HG02870 (cell line): Measurements from ENCODE around the gene ADGRV1.
"Not testable (repeated sequence)": the region's sequence is repeated elsewhere in the genome, so short reads cannot be mapped to it uniquely, and the experiment has no call there.

ENCODE experiments used
- ATAC-seq: cut with Tn5 transposase; IDR thresholded peaks from one replicate; pipeline ENCODE4 v1.9.1; 2021; ENCODE audit warnings: mild to moderate bottlenecking, moderate library complexity; ENCODE audit not compliant: unreplicated experiment

ADGRV1 gene

DNA sequence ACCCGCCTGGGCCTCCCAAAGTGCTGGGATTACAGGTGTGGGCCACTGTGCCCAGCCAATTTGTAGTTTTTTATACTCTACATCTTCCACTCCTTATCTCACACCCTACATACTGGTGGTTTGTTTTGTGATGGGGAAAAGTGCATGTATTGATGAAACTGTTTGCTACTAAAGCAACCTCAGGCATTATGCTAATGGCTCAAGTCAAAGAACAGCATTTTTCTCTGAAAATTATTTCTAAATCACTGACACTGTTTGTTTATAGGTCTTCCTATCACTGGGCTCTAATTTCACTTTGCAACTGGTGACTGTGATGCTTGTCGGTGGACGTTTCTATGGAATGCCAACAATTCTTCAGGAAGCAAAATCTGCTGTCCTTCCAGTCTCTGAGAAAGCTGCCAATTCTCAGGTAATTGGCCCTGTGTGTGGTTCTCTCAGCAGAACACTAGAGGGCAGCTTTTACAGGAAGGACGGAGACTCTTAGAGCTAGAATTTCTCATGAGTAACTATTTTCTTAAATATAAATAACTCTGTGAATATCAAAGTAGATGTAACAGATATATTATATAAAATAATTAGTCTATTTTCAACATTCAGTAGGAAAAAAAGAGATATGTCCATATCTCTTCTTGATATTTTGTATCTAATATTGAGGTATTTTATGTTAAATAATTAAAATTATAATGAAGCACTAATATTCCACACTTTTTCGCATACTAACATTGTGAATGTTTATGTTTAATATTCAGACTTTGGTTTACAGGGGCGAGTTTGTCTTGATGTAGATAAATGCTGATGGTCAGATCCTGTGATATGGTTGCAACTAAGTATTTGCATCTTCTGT, 244.1 kb downstream of the ADGRV1 start:
- ATAC-seq: peak; percentile 94

DNA sequence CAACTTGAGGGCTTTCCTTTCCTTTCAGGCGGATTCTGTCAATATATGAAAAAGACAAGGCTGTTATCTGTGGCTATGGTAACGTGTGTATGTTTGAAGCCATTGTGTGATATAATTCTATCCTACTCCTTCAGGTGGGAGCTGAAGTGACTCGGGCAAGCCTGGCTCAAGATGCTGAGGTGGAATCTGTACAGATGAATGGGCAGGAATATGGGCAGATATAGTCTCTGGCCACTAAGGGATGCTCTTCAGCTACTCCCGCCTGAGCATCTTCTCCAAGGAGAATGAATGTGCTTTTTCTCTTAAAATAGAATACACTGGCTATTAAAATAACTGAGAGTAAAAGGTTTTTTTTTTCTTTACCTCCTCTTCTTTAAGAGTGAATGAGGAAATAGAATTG, 244.8 kb downstream of the ADGRV1 start:
- ATAC-seq: no peak

DNA sequence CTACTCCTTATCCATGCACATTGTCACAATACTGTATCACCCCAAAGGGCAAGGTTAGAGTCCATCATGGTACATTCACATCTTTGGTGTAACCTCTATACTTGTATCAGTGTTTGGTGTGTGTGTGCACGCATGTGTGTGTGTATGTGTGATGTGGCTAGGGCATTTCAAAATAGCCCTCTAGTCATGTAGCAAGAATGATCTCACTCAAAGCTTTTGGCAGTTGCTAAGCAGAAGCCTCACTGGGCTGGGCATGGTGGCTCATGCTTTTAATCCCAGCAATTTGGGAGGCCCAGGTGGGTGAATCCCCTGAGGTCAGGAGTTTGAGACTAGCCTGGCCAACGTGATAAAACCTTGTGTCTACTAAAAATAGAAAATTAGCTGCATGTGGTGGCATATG, 245.3 kb downstream of the ADGRV1 start:
- no peak for ATAC-seq

DNA sequence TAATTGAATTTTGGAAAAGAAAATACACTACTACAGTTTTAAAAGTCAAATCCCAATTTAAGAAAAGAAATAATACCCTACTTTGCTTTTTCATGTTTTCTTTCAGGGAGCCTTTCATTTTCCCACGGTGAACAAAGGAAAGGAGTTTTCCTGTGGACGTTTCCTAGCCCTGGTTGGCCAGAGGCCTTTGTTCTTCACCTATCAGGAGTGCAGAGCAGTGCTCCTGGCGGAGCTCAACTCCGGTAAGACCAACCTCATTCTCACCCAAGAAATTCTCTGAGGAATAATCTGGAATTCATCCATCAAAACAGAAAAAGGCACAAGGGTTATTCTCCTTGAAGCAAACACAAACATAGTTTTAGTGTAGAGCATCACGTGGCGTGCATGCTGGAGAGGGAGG, 248.9 kb downstream of the ADGRV1 start:
- ATAC-seq: no peak

DNA sequence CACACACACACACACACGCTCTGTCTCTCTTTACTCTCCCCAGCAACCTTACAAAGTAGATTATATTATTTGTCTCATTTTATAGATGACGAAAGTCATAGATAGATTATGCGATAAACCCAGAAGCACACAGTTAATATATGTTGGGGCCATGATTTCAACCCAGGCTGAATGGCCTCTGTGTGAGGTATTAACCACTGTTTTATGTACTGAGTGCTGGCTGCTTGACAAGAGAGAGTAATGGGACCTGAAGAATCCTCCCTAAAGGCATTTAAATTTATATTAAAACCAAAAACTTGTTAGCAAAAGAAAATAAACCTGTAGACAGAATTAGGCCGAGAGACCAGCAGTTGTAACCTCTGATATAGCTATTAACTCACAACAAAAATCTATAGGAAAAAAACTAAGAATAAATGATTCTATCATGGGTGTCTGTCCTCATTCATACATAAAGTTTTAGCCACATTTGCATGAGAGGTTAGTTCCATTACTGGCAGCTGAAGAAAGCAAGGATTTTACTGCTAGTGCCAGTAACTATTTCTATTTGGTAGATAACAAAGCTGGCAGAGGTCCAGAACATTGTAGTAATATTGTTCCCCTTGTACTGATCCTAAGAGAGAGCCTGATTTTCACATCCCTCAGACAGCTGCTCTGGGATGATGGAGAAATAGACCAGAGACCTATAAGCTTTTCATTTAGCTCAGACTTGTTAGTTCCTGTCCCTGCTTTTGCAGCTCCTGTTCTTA, 250.9 kb downstream of the ADGRV1 start:
- ATAC-seq: no peak

DNA sequence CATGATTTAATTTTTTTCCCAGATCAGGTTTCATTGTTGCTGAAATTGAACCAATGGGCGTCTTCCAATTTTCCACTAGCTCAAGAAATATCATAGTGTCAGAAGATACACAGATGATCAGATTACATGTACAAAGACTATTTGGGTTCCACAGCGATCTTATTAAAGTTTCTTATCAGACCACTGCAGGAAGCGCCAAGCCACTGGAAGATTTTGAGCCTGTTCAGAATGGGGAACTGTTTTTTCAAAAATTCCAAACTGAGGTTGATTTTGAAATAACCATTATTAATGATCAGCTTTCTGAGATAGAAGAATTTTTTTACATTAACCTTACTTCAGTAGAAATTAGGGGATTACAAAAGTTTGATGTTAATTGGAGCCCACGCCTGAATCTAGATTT, 251.6 kb downstream of the ADGRV1 start:
- no peak for ATAC-seq

DNA sequence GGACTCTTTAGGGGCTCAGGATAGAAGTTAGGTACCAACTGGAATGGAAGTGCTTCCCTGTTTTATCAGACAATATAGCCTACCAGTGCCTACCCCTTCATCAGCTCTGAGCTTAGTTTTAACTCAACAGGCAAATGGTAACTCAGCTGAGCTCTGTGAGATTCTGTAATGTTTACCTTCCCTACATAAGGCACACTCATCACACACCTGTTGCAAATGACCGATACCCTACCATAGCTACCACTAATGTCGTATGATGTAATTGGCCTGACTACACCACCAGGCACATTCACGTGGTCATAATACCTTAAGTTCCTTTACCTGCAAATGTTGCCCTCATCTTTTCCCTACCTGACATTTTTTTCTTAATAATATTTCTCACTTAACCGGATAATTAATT, 254.8 kb downstream of the ADGRV1 start:
- no peak for ATAC-seq

DNA sequence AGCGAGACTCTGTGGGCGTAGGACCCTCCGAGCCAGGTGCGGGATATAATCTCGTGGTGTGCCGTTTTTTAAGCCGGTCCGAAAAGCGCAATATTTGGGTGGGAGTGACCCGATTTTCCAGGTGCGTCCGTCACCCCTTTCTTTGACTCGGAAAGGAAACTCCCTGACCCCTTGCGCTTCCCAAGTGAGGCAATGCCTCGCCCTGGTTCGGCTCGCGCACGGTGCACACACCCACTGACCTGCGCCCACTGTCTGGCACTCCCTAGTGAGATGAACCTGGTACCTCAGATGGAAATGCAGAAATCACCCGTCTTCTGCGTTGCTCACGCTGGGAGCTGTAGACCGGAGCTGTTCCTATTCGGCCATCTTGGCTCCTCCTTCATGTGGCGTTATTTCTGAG, 263.5 kb downstream of the ADGRV1 start:
- not testable (repeated sequence) for ATAC-seq

DNA sequence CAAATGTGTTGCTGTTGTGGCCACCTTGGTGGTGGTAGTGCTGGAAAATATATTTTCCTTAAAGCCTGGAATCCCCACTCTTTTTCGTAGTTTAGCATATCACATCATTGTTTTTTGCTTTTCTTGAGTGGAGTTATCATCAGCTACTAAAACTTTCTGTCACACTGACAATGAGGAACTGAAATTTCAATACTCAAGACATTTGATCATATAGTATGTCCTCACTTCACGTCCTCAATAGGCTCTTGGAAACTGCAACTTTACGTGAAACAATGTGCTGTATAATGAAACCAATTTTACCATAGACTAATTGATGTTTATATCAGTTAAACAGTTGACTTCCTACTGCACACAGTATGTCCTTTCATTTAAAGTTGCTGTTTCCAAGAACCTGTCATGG, 265.8 kb downstream of the ADGRV1 start:
- ATAC-seq: no peak

DNA sequence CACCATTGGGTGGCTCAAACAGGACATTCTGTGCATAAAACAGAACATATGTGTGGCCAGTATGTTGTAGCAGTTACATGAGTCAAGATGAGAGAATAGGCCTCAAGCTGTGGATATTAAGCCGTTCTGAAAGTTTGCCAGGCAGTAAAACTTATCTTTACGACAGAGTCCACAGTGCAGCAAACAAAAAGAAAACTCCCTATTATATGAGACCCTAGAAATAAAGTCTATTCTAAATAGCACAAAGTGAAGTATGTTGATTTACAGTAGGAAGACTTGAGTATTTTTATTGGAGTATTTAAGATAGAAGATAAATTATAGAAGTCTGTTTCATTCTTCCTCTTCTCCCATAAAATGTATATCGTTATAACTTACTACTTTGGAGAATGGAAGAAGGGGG, 271.5 kb downstream of the ADGRV1 start:
- no peak for ATAC-seq

DNA sequence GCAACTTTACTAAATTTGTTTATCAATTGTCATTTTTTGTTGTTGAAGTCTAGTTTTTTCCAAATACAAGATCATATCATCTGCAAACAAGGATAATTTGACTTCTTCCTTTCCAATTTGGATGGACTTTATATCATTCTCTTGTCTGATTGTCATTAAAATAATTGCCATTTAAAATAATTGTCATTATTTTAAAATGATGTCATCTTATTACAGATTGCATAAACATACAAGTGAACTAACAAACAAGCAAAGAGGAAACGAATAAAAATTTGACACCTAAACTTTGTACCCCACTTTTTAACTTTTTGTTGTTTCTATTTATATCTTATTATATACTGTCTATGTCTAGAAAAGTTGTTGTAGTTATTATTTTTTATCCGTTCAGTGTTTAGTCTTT, 275.2 kb downstream of the ADGRV1 start:
- no peak for ATAC-seq

DNA sequence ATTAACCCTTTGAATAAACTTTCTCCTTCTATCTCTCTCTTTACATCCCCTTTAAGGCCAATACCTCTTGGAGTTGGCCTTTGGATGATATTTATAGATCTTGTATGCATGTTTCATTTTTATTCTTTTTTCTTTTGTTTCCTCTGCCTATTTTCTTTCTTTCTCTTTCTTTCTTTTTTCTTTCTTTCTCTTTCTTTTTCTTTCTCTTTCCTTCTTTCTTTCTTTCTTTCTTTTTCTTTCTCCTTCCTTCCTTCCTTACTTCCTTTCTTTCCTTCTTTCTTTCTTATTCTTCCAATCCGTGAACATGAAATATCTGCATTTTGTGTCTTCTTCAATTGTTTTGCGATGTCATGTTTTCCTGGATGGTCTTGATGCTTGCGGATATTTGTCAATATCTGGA, 276.1 kb downstream of the ADGRV1 start:
- ATAC-seq: no peak

DNA sequence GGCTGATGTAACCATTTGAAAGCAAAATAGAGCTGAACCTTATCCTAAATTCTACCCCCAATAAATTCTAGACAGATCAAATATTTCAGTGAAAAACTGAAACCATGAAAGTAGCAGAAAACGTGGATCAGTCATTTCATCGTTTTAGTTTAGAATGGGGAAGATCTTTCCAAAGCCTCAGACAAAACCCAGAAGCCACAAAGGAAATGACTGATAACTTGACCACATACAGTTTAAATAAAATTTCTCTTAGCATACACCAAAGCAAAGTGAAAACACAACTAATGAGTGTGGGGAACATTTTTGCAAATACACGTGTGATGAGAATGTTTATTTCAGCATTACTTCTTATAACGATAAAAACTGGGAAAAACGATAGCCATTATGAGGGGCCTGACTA, 284.8 kb downstream of the ADGRV1 start:
- no peak for ATAC-seq

DNA sequence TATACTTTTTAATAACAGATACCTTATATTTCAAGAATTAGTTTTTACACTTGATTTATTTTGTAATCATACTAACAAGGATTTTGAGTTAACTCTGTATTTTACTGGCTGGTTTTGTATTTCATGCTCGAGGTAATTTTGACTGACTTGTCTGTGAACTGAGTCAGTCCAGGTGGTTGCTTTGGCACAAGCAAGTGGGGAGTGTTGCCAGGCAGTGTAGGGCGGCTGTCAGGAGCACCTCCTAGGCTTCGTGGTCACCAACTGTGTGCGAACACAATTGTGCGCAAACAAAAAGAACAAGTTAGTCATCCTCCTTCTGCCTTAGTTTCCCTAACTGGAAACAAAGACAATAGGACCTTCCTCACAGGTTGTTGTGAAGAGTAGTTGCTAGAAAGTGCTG, 286.3 kb downstream of the ADGRV1 start:
- no peak for ATAC-seq

DNA sequence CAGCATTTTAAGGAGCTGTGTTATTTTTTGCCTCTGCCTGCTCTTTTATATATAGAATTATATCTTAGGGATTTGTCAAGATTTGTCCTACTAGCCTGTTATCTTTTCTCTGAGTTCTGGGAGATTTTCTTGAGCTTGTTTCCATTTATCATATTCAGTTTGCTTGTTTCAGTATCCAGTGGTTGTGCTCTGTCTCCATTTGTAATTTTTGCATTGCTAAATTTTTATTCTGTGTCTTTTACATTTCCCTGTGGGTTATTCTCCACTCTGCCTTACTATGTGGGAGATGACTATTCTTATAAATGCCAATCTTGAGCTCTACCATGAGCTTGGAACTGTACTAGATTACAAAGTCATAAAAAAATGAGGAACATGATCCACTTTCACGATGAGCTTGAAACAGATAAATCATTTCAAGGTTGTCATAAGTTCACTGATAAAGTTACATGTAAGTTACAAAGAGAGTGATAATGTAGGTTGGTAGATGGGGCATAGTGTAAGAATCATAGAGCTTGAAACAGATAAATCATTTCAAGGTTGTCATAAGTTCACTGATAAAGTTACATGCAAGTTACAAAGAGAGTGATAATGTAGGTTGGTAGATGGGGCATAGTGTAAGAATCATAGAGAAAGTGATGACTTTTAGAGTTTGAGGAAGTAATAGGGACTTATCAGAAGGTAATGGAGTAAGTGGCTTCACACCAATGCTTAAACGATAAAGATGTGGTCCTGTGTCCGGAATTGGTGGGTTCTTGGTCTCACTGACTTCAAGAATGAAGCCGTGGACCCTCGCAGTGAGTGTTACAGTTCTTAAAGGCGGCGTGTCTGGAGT, 287.3 kb downstream of the ADGRV1 start:
- ATAC-seq: no peak

DNA sequence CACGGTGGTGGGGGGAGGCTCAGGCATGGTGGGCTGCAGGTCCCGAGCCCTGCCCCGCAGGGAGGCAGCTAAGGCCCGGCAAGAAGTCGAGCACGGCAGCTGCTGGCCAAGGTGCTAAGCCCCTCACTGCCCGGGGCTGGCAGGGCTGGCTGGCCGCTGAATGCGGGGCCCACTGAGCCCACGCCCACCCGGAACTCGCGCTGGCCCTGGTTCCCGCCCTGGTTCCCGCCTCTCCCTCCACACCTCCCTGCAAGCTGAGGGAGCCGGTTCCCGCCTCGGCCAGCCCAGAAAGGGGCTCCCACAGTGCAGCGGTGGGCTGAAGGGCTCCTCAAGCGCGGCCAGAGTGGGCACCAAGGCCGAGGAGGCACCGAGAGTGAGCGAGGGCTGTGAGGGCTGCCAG, 289.0 kb downstream of the ADGRV1 start:
- ATAC-seq: not testable (repeated sequence)

DNA sequence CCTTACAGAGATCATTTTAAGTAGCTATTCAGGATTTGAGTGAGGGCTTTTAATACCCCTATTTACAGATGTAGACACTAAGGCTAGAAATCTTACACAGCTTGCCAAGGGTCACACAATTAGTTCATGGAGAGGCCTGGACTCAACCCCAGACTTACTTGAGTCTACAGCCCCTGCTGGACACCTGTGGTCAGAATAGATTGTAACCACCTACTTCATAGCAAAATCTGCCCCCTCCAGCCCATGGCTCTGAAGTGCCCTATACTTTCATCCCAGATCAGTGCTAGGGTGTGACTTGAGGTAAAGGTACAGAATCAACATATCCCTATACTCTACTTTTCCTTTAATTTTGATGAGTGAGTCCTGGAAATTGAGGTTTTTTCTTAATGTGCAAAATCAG, 291.3 kb downstream of the ADGRV1 start:
- no peak for ATAC-seq

DNA sequence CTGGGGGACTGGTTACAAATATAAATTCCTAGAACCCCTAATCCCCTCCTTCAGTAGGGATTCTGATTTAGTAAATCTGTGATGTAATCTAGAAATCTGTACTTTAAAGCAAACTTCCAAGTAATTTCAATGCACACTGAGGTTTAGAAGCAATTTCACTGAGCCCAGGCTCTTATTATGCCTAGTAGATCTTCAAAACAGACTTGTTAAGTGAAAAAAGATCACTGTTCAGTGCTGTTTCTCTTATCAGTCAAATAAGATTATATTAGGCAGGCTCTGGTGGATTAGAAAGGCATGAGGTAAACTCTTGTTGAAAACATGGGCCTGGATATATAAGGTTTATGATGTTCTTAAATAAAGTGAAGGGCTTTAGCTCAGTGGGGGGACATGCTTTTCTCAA, 293.9 kb downstream of the ADGRV1 start:
- ATAC-seq: no peak

DNA sequence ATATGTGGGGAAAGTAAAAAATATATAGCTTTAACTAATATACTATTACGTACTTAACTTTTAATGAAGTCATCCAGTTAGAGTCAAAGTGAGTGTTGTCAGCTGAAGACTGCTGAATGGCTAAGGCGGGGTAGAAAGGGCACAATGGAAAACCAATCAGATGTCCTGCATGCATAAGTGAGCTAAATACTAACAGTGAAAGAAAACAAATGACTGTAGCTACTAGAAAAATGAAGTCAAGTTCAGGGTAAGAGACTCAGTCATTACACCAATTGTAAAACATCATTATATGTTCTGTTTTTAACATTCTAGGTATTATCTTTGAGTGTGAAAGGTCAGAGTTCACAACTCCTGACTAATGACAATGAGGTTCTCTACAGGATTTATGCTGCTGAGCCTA, 295.2 kb downstream of the ADGRV1 start:
- ATAC-seq: no peak

DNA sequence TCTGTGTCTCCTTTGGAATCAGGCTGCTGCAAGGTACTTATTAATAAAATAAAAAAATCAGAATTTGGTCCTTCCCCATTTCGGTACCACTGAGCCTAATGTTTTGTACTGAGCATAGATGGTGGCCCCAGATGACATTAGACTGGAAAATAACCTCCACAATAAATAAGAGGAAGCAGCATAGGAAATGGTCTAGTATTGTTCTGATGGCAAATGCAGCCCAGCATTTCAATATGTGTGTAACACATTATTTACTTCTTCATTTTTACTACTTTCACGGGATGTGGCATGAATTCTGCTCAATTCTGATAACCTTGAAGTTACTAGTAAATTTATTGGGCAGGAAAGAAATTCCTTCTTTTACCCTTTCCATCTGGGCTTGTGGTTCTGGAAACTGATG, 295.6 kb downstream of the ADGRV1 start:
- ATAC-seq: no peak

DNA sequence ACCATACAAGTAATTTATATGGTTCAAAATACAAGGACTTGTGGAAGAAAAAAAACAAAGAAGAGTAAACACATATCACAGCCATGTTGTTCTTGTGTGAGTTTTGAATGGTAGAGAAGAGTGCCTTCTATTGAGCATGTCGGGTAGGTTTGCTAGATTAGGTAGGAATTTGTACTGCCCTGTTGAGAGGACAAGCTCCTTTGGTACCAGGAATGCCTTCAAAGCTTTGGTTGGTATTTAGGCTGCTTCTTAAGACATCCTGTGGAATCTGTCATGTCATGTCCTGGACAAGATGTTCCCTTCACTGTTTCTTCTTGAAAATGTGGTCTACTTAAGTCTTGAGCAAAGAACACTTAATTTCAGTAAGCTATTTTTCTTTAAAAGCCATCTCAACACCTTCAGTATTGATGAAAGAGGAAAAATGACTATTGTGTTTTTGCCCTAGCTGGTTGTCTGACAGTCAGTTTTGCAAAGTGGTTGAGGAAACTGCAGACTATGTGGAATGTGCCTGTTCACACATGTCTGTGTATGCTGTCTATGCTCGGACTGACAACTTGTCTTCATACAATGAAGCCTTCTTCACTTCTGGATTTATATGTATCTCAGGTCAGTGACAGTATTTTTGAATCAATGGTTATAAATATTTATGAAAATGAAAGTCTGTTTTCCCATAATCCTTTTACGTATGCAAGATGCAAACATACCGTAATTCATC, 296.9 kb downstream of the ADGRV1 start:
- no peak for ATAC-seq
